Middle frontal gyrus (tissue), 1 donor: ENCODE results near the gene SORCS2.

ENCODE experiments used
- DNase-seq: peaks from one replicate; pipeline ENCODE4 v3.0.0-alpha.2; 2015; ENCODE audit warnings: low spot score; ENCODE audit errors: extremely low spot score

Gene SORCS2

DNA sequence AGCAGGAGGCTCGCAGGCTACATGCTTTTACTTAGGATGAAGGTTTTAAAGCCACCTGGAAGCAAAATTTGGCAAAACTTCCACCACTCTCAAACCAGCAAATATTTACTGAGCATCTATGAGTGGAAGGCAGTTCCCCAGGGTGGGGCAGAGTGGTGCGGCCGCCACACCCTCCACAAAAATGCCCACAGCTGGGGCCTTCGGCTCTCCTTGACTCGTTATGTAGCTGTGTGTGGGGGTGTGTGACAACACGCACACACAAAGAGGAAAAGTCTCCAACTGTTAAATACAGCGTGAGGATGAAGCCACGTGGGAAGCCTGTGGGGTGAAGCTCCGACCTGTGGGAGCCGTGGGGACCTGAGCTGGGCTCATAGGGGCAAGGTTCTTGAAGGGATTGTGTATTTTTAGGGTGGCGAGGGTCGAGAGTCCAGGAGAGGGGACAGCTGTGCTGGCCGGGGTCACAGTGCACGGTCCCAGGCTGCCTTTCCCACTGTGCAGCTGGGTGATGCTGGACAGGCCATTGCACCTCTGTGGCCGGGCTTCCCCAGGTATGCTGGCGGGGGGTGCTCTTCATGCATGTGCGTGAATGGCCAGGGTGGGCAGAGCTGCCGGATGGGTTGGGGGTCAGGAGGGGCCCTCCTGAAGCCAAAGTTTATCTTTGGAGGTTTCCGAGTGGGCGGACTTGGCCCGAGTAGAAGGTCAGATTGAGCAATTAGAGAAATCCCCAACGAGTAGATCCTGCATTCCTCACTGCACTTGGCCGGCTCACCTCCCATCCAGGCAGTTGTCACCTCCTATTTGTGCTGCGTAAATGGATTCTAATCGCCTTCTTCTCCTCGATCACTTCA is 25.4 kb downstream of the SORCS2 start:
- DNase-seq, result no peak

DNA sequence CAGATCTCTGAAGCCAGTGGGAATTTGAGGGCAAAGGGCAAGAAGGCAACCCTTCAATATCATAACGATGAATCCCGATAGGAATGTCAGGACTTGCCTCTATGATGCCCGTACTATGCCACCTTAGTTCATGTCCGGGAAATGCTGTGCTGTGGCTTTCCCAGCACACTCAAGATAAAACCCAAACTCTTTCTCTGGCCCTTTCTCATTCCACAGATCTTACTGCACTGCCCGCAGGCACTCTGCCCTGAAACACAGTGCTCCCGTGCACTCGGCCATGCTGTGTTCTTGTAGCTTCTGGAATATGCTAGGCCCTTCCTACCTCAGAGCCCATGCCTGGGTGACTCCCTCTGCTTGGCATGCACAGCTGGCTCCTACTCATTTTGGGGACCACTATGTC is 26.3 kb downstream of the SORCS2 start:
- no peak for DNase-seq

DNA sequence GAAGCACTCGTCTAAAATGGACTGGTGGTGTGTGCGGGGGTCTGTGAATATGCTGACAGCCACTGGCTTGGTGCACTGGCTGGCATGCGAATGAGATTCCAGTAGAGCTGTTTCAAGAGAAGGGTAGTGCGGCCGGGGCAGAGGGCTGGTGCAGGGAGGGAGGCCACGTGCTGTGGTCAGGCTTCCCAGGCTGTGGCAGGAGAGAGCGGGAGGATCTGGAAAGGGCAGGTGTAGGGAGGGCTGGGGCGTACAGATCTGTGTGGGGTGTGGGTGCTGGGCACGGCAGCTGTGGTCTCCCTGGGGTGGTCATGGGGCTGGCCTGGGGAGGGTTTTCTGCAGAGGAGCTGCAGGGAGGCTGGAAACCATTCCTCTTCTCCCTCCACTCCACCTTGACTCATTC is 30.2 kb downstream of the SORCS2 start:
- DNase-seq, result no peak

DNA sequence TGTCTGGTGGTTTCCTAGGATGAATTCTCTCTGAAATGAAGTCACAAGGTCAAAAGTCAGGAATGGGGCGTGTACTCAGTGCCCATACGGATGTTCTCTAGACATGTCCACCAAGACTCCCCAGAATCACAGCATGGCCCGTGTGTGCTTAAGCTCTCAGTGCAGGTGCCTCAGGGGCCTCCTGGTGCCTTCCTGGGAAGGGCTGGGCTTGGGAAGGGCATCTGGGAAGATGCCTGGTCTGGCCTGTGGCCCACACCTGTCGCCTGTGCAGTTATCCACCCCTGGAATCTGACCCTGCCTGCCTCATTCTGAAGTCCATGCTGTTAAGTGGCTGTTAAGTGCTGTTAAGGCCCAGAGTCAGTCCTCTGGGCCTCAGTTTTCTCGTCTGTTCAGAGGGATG is 31.2 kb downstream of the SORCS2 start:
- no peak for DNase-seq

DNA sequence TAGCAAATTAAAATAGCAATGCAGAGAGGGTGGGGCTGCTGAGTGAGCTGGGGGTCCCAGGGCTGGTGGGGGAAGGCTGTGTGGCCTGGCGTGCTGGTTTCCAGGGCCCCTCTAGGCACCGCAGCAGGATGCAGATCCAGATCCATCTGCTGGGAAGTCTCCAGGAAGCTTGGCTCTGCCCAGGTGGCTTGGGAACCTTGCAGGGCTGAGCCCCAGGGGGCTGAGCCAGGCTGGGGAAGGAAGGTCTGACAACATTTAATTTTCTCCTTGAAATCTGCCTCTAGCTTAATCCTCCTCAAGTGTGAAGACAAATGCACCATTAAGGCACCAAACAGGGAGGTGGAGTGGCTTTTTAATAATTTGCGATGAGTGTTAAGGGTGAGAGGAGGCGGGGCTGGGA is 31.7 kb downstream of the SORCS2 start:
- DNase-seq, result no peak

DNA sequence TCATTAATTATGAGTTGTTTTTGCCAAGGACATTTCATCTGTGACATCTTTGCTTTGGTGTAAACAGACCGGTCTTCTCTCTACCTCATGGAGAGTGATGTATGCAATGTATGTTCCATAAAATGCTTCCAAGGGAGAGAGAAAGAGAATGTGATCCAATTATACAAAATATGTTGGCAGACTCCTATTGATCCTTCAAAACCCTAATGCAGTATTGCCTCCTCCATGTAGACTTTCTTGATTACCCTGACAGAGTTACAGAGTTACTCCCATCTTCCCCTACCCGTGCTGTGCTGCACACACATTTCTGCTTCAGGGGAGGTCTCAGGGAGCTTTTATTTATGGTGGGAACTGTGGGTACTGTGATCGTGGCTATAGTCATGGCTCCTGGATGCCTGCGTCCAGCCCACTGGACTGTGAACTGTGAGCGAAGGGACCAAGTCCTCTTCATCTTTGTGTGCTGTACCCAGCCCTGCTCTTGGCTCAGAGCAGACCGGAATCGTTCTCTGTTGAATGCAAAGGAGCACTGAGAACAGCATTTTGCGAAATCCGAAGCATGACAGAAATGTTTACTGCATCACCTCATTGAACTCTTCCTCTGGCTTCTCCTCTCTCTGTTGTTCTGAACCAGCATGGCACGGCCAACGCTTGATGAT is 32.7 kb downstream of the SORCS2 start:
- no peak for DNase-seq

DNA sequence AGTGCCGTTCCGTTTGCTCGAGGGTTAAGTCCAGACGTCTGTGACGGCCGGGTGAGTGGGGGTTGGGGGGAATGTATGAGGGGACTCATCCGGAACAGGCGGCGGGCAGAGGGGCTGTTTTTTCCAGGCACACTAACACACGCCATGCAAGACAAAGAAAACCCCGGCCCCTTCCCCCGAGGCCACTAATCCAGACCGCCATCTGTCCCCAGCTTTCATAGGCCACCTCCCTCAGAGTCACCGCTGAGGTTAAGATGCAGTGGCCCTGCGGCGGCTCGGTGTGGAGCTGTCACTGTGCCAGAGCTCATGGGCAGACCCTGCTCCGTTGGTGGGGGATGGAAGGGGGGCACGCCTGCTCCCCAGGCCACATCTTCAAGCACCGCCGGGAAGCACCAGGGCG is 34.1 kb downstream of the SORCS2 start:
- no peak for DNase-seq

DNA sequence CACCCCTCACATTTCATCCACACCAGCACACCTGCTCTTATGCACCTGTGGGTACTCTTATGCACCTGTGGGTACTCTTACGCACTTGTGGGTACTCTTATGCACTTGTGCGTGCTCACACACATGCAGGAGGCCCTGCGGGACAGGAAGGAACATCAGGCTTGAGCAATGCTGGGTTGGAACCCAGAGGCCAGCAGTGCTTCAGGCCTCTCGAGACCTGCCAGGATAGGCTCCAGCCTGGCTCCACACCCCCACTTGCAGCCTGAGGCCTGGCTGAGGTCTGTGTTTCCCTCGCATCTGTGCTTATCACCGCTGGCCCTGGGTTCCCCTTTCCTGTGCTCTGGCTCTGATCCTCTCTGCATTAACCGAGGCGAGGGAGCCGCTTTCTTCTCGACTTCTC is 34.7 kb downstream of the SORCS2 start:
- DNase-seq, result no peak

DNA sequence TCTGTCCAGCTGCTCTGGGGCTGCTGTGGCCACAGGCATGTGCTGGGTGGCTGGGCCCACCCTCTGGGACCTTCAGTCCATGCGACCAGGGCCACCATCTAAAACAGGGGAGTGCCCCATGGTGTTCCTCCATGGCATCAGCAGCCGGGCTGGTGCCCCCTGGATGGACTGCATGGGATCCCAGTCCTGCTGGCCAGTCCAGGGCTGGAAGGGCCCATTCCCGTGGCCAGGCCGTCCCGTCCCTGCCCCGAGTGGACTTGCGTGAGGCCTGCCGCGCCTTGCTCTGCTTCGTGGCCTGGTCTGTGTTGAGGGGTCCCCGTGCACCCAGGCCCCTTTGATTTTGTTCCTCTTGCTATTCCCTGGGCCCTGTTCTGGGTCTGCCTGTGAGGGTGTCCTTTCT is 36.4 kb downstream of the SORCS2 start:
- DNase-seq, result no peak

DNA sequence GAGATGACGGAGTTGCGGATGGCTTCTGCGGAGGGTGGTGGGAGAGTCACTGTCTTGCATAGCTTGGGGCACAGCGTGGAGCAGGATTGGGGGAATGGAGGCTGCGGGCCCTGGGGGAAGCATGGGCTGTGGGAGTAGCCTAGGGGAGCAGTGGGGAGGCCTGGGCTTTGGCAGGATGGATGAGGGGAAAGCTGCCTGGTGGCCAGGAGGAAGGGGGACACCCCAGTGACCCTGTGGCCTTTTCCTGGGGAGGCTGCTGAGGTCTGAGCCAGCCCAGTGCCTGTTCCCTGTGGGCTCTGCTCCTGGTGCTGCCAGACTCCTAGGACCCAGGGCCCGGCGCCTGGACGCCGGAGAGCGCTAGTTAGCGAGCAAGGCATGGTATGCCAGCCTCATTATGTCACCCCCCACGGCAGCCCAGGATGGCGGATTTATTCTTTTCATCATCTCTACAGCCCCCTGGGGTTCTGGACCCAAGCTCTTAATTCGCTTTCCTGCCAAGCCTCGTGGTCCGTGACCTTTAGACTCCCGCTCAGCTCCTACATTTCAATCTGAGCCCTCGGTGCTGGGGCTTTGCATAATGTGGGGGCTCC is 39.8 kb downstream of the SORCS2 start:
- DNase-seq, result no peak

DNA sequence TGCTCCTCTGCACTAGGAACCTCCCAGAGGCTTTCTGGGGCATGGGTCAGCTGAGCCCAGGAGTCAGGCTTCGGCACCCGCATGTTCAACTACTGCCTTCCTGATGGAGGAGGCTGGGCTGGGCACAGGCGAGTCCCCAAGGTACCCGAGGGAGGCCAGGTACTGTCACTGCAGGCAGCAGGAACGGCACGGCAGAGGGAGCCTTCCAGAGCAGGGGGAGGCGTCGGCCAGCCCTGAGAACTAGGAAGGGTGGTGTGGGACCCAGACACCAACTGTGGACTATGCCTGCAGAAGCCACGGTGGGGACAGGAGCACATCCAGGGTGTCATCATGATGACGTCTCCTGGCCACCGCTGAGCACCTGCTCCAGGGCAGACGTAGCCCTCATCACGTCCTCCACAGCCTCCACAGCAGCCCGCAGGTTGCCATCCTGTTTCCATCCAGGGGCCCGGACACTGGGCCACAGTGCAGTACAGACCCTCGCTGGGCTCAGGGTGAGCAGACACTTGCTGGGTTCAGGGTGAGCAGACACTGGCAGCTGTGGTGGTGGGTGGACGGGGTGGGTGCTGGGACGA is 40.8 kb downstream of the SORCS2 start:
- DNase-seq, result no peak

DNA sequence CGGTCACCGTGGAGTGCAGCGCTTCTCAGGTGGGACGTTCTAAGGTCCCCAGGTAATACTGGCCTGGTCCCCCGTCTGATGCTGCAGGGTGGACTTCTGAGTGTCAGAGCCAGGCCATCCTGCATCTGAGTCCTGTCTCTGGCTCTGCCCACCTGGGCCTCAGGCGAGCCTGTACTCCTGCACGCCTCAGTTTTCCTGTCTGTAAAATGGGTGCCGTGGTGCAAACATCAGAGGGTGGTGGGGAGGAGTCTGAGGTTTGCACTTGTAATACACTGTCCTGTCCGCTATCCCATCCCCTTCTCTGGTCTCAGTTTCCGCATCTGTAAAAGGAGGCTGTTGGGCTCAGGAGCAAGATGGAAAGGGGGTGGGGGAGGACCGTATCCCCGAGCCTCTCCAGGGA is 41.3 kb downstream of the SORCS2 start:
- no peak for DNase-seq

DNA sequence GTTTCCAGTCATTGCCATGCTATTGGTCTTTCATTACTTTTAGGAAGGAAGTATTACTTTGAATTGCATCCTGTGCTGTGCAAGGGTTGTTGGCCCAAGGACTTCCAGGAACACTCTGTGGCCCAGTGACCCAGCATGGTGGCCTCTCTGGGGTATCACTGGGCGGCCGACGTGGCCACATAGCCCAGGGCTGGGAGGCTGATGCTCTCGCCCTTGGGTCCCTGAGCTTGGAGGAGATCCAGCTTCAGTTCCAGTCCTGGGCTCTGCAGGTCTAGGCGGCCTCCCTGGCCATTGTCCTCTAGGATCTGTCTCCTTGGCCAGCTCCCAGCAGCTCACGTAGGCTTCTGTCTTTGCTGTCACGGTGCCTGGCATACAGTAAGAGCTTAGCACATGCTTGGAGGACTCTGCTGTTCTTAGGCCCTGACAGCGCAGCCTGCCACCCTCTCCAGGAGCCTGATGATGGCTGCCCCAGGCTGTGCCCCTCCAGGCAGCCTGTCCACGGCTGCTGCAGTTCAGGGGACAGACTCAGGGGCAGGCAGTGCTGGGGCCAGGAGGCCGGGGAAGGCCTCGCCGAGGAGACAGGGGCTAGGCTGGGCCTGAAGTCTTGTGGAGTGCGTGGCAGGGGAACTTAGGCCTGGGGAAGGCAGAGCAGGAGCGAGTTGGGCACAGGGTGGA is 42.2 kb downstream of the SORCS2 start:
- DNase-seq, result no peak

DNA sequence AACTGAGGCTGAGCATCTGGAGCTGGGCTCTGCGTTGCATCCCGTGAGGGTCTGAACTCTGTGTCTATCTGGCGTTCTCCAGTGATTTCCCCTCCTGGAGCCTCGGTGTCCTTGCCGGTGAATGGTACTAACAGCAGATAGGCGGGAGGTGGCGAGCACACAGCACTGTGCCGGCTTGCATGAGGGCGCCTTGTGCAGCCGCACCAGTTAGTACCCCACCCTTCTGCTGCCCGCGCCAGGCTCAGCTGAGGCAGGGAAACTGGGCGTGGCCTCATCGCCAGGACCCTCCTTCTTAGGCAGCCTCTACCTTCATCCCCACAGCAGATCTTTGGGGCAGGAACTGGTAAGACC is 42.7 kb downstream of the SORCS2 start:
- DNase-seq, result no peak

DNA sequence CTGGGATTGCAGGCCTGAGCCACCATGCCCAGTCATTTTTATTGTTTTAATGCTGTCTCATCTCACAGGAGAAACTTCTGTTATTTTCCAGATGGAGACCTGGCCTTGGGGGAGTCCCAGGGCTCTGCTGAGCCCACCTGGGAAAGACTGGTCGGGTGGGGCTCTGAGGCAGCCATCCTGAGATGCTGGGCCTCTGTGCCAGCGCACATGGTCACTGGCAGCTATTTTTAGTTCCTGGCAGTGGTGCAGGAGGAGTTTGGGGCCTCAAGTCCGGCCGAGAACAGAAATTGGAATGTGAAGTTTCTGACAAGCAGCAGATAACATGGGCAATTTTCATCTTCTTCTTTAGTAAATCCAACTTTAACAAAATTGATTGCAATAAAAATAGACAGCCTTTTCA is 44.5 kb downstream of the SORCS2 start:
- DNase-seq, result no peak

DNA sequence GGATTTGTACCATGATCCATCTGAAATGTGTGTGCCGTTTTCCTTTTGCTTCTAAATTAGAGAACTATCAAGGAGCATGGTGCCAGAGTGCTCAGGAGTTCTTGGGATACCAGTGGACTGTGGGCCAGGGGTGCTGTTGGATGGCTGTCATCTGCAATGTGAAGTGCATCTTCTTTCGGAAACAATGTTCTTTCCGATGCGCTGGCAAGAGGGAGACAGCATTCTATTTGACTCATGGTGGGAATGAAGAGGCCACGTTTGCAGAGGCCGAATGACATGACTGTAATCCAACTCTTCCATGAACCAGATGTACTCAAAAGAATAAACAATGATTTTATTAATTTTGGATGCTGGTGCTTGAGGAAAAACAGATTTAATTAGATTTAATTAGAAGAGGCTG is 45.5 kb downstream of the SORCS2 start:
- DNase-seq, result no peak

DNA sequence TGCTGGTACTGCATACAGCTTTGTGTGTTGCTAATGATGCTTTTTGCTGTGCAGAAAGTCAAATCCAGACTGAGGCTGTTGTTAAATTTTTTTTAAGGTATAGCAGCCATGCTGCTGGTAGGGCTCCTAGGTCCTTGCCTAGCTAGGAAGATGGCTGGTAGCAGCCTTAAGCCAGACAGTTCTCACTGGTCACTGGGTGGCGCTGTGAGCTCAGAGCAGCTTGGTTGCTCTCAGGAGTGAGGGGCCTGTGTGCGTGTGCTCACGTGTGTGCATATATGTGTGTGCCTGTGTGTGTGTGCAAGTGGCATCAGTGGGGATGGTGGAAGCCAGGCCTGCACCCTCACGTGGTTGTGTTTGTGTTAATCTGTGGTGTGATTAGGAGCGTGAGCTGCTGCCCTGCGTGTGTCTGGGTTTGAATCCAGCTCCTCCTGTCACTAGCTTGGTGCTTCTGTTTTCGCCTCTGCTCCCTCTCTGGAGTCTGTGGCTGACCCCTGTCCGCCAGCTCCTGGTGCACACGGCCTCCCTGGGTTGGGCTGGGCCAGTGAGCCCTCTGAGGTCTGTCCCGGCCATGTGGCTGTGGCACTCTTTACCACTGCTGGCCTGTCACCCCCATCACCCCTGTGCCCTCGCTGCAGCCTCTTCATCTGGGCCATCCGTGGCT is 46.1 kb downstream of the SORCS2 start:
- DNase-seq, result no peak

DNA sequence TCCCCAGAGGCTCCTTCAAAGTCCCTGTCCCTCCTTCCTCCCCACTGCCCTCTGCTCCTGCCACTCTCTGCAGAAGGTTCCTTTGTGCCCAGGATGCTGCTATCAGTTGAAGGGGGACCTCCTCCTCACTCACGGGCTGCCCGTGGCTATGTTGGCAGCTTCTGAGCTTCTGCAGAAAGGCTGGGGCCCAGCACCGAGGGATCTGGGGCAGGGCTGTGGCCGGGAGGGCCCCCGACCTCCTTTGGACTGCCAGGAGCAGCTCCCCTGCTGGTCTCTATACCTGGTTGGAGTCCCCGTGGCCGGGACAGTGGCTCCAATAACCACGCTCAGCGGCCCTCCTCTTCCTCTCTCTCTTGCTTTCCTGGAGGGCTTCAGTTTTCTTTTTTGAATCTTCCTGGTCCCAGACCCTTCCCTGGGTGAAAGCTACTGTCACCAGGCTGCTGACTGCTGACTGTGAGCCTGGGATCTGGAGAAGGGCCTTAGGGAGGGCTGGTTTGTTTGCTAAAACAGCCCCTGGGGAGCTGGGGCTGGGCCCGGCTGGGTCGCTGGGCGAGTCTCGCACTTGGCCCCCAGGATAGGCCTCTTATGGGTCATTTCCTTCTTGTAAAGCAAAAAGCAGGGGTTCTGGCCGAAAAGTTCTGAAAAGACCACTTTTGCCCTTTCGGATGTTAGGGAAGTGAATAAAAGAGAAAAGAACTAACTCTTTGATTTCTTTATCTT is 46.9 kb downstream of the SORCS2 start:
- no peak for DNase-seq

DNA sequence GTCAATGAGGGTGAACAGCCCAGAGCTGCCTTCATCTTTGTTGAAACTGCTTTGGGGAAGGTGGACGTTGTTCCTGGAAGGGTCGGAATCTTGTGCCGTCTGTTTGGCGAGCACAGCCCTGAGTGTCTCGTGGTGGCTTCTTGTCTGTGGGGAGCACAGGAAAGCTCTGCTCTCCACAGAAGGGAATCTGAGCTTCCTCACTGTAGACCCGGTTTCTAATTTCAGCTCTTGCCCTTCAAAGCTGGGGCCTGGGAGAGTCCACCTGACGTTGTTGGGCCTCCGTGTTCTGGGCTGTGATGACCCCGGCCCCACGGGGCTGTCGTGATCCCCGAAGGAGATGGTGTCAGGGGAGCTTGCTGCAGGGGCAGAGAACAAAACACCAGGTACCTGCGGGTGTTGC is 47.5 kb downstream of the SORCS2 start:
- no peak for DNase-seq

DNA sequence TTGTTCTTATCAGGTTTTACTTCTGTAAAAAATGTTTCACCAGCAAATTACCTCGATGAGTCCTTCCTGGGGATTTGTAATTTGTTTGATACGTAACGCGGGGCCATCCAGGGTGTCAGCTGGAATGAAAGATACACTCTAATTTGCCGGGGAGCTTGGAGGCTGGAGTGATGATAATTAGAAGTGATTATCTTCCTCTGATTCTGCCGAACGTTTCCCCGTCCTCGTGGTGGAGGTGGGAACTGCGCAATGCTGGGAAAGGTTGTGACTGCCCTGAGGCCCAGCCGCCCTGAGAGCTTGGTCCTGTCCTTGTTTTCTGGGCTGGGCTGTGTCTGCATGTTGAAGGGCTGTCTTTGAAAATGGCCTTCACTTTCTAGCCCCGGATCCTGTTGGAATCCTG is 48.0 kb downstream of the SORCS2 start:
- DNase-seq, result no peak
